ENCODE results near the gene STIM1. TPM values are rescaled to one million over a fixed set of nuclear protein-coding genes. Genes with fewer than 3 reads are reported as not detected.

STIM1 gene
- total and polyA plus RNA-seq, 7 donors = 52.1 to 147 (median 109) TPM

DNA sequence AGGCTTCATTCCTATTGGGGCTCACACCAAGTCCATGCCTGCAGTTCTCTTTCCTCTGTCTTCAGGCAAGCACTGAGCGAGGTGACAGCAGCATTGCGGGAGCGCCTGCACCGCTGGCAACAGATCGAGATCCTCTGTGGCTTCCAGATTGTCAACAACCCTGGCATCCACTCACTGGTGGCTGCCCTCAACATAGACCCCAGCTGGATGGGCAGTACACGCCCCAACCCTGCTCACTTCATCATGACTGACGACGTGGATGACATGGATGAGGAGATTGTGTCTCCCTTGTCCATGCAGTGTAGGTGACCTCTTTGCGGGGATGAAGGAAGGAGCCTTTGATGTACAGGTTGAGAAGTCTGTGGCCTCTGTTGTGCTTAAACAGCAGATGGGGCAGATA lies 227.7 kb downstream of the STIM1 start:
- intact Hi-C loops (cut with DNase I) = no loop called here
- no peak for DNase-seq
- TF ChIP-seq, protein P1, sequence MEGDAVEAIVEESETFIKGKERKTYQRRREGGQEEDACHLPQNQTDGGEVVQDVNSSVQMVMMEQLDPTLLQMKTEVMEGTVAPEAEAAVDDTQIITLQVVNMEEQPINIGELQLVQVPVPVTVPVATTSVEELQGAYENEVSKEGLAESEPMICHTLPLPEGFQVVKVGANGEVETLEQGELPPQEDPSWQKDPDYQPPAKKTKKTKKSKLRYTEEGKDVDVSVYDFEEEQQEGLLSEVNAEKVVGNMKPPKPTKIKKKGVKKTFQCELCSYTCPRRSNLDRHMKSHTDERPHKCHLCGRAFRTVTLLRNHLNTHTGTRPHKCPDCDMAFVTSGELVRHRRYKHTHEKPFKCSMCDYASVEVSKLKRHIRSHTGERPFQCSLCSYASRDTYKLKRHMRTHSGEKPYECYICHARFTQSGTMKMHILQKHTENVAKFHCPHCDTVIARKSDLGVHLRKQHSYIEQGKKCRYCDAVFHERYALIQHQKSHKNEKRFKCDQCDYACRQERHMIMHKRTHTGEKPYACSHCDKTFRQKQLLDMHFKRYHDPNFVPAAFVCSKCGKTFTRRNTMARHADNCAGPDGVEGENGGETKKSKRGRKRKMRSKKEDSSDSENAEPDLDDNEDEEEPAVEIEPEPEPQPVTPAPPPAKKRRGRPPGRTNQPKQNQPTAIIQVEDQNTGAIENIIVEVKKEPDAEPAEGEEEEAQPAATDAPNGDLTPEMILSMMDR (IDR thresholded peaks at IDR 0.05) = no peak
- no peak overlapping the region for H3K4me3 ChIP-seq
- H3K9me3 ChIP-seq = no peaks in the 10 kb centered on the region
- ATAC-seq = peak in 1 of 4 donors; percentile 14
- peaks cover 15 to 79% of the 10 kb centered on the region in 2 donors for H3K36me3 ChIP-seq (ENCODE audit: insufficient read depth in 1 of 2, low read depth in 1 of 2)
- H3K4me1 ChIP-seq = no peaks in the 10 kb centered on the region
- 78 to 81% (median 79%) methylated on average over 9 of the region's 9 CpGs for WGBS, 3 donors
- H3K27me3 ChIP-seq (ENCODE audit: insufficient read depth in 3 of 3, low read length in 2 of 3) = no peaks in the 10 kb centered on the region
- H3K27ac ChIP-seq = no peak overlapping the region

DNA sequence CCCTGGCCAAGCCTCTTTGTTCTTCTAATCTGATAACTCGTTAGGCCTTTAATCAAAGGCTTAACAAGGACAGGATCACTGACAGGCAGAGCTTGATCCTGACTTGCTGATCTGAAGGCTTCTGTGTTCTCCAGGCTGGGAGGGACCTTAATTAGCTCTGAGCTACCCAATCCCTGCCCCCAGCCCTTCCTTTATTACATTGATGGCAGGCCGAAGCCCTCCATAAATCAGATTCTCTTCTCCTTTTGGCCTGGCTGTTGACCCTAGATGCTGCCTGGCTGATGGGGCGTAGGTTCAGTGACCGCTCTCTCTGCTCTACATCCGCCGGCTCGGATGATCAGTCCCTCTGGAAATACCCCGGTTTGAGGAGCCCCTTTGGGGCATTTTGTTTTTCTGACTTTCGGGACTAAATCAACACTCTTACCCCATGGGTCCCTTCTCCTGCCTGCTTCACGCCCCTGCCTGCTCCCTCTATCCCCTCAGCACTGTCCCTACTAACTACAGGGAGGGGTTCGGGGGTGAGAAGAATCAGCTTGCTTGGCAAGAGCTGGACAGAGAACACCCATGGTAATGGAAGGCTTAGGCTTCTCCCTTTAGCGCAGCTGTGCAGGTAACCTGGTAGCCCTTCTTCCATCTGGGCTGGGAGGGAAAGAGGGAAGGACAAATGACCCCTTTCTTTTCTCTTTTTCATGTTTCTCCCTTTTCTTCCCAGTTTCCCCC lies 229.1 kb downstream of the STIM1 start:
- WGBS, 3 donors = 76 to 79% (median 77%) methylated on average over 12 of the region's 12 CpGs
- H3K4me1 ChIP-seq = no peaks in the 10 kb centered on the region
- no peaks in the 10 kb centered on the region for H3K9me3 ChIP-seq
- H3K27me3 ChIP-seq (ENCODE audit: insufficient read depth in 3 of 3, low read length in 2 of 3) = no peaks in the 10 kb centered on the region
- peaks cover 15 to 88% of the 10 kb centered on the region in 2 donors for H3K36me3 ChIP-seq (ENCODE audit: insufficient read depth in 1 of 2, low read depth in 1 of 2)
- no peak for ATAC-seq
- no peak overlapping the region for H3K27ac ChIP-seq
- no peak overlapping the region for H3K4me3 ChIP-seq
- no peak for DNase-seq
- TF ChIP-seq, protein P1 (IDR thresholded peaks at IDR 0.05) = no peak
- intact Hi-C loops (cut with DNase I) = no loop called here

DNA sequence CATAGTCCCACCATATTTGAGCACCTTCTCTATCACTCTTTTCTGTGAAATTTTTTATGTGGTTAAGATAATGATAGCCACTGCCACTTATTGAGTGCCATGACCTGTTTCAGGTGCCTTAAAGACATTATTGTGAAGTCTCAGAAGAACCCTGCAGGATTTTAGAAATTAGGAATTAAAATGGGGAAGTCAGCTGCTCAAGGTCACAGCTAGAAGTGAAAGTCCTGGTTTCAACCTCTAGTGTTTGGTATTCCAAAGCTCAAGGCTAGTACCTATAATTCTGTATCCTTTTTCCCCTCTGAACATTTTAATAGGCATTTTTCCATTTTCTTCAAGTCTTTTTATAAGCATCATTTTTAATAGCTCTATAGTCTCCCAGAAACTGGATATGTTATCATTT lies 230.1 kb downstream of the STIM1 start:
- Histone ChIP-seq H3K4me1 (no peaks in the 10 kb centered on the region), H3K4me3 (no peak overlapping the region), H3K36me3 (ENCODE audit: insufficient read depth in 1 of 2, low read depth in 1 of 2) (peaks cover 15 to 92% of the 10 kb centered on the region in 2 donors), H3K27ac (no peak overlapping the region), H3K9me3 (no peaks in the 10 kb centered on the region), H3K27me3 (ENCODE audit: insufficient read depth in 3 of 3, low read length in 2 of 3) (no peaks in the 10 kb centered on the region)
- intact Hi-C loops (cut with DNase I) = no loop called here
- ATAC-seq (no peak), DNase-seq (no peak)
- TF ChIP-seq, protein P1 (IDR thresholded peaks at IDR 0.05) = no peak

DNA sequence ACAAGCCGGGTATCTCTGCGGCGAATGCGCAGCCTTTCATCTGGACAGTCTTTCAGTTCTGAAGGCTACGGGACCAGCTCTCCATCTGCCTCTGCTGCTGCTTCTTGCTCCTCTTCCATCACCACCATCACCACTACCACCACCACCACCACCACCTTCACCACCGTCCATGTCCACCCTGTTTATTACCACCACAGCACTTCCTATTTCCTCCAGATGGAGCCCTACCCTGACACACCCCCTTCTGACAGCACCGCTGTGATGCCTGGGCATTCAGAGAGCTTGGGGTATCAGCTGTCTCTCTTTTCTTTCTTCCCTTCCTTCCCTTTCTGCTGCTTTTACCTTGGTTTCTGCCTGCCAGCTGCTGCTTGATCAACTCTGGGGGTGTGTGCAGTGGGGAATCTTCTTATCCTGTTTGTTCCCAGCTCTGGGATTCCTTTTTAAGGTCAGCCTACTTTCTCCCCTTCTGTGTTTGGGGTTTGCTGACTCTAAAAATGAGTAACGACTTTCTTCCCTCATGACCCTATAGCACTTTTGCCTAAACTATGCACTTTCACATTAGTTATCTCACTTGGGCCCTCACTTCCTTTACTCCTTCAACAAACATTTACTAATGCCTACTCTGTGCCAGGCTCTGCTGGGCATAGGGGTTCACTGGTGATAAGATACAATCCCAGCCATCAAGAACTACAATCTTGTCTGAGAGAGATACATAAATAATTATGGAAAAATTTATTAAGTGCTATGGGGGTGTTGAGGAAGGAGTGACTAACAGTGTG lies 231.3 kb downstream of the STIM1 start:
- TF ChIP-seq, protein P1 (IDR thresholded peaks at IDR 0.05) = no peak
- Histone ChIP-seq H3K9me3 (no peaks in the 10 kb centered on the region), H3K4me3 (no peak overlapping the region), H3K36me3 (ENCODE audit: insufficient read depth in 1 of 2, low read depth in 1 of 2) (peaks cover 15 to 92% of the 10 kb centered on the region in 2 donors), H3K4me1 (no peaks in the 10 kb centered on the region), H3K27ac (no peak overlapping the region), H3K27me3 (ENCODE audit: insufficient read depth in 3 of 3, low read length in 2 of 3) (no peaks in the 10 kb centered on the region)
- ATAC-seq (no peak), DNase-seq (no peak)
- intact Hi-C loops (cut with DNase I) = no loop called here
- 87 to 91% (median 90%) methylated on average over 8 of the region's 8 CpGs for WGBS, 3 donors

Measured in psoas muscle (tissue), 8 donors.